Ureter (tissue), 1 donor: ENCODE measurements around the gene BIN1. TPM values are rescaled to one million over a fixed set of nuclear protein-coding genes. Genes with fewer than 3 reads are reported as not detected.

Experiments used
- DNase-seq: peaks from one replicate; pipeline ENCODE4 v3.0.0-alpha.2; 2020; ENCODE audit warnings: low spot score
- total RNA-seq: library from RNA; stranded (reverse); gene quantifications from one replicate; pipeline ENCODE4 v1.2.4, GENCODE V29; 2023
- donor health status: DM: yes; HTN: yes; CAD: no.

Gene BIN1
- total RNA-seq, 1 donor from 2014 or later, result 51.6 TPM

- DNase-seq, result no peak
Measured at GRCh38 chr2:127024769-127025358, 82.1 kb downstream of the BIN1 start.

- DNase-seq, result no peak
Measured at GRCh38 chr2:127023504-127023903, 83.5 kb downstream of the BIN1 start.

- no peak for DNase-seq
Measured at GRCh38 chr2:127022817-127023216, 84.1 kb downstream of the BIN1 start.

GRCh38 chr2:127020536-127020935 lies 86.4 kb downstream of the BIN1 start:
- no peak for DNase-seq

- DNase-seq, result no peak
Measured at GRCh38 chr2:127017548-127017947, 89.4 kb downstream of the BIN1 start.

- no peak for DNase-seq
Measured at GRCh38 chr2:127016329-127016728, 90.6 kb downstream of the BIN1 start.

GRCh38 chr2:127015106-127015910 lies 91.6 kb downstream of the BIN1 start:
- DNase-seq, result no peak

- DNase-seq, result no peak
Measured at GRCh38 chr2:127014630-127015029, 92.3 kb downstream of the BIN1 start.

- DNase-seq, result no peak
Measured at GRCh38 chr2:127014224-127014623, 92.7 kb downstream of the BIN1 start.

- no peak for DNase-seq
Measured at GRCh38 chr2:127012868-127013267, 94.1 kb downstream of the BIN1 start.

GRCh38 chr2:127012215-127012614 lies 94.7 kb downstream of the BIN1 start:
- DNase-seq, result no peak

- no peak for DNase-seq
Measured at GRCh38 chr2:127011796-127012195, 95.2 kb downstream of the BIN1 start.

- DNase-seq, result no peak
Measured at GRCh38 chr2:127011231-127011661, 95.7 kb downstream of the BIN1 start.

- DNase-seq, result no peak
Measured at GRCh38 chr2:127008265-127009015, 98.5 kb downstream of the BIN1 start.

- DNase-seq, result no peak
Measured at GRCh38 chr2:127007652-127008051, 99.3 kb downstream of the BIN1 start.

GRCh38 chr2:127006962-127007361 lies 100.0 kb downstream of the BIN1 start:
- no peak for DNase-seq

GRCh38 chr2:127004893-127005600 lies 101.9 kb downstream of the BIN1 start:
- no peak for DNase-seq

- no peak for DNase-seq
Measured at GRCh38 chr2:127003070-127003800, 103.7 kb downstream of the BIN1 start.

- DNase-seq, result no peak
Measured at GRCh38 chr2:127001751-127002150, 105.2 kb downstream of the BIN1 start.

GRCh38 chr2:127000937-127001336 lies 106.0 kb downstream of the BIN1 start:
- DNase-seq, result no peak

- no peak for DNase-seq
Measured at GRCh38 chr2:127000194-127000593, 106.8 kb downstream of the BIN1 start.
